Fibroblast of mammary gland (primary cell): Measurements from ENCODE around the gene GAS2L2.
A peak's percentile ranks its signal among the peaks of the same experiment; 100 is the strongest.

ENCODE experiments used
- DNase-seq: peaks from one replicate; pipeline ENCODE4 v3.0.0-alpha.2; 2010; ENCODE audit warnings: low read depth
- H3K4me3 ChIP-seq: 2 replicates; pipeline ENCODE4 v1.5.1; 2011; ENCODE audit warnings: low read depth, mild to moderate bottlenecking, low read length, moderate library complexity; ENCODE audit not compliant: control insufficient read depth
- CTCF ChIP-seq: conservative IDR thresholded peaks from 2 replicates; pipeline ENCODE4 v1.5.1; 2011; ENCODE audit warnings: low read depth, low read length, inconsistent platforms; ENCODE audit not compliant: control insufficient read depth, insufficient read depth

The GAS2L2 gene

GRCh38 chr17:35747540-35748017 is 5.5 kb downstream of the GAS2L2 start:
- DNase-seq: peak; percentile 80
- no peak overlapping the region for H3K4me3 ChIP-seq
- TF ChIP-seq CTCF: peak; percentile 80

GRCh38 chr17:35745749-35746320 is 7.2 kb downstream of the GAS2L2 start:
- TF ChIP-seq CTCF: no peak
- no peak for DNase-seq
- H3K4me3 ChIP-seq: no peak overlapping the region

- H3K4me3 ChIP-seq: no peak overlapping the region
- TF ChIP-seq CTCF: no peak
- DNase-seq: no peak
Measured at GRCh38 chr17:35745246-35745645, 7.8 kb downstream of the GAS2L2 start.

- no peak for DNase-seq
- TF ChIP-seq CTCF: no peak
- no peak overlapping the region for H3K4me3 ChIP-seq
Measured at GRCh38 chr17:35744830-35745229, 8.2 kb downstream of the GAS2L2 start.

- no peak for TF ChIP-seq CTCF
- no peak overlapping the region for H3K4me3 ChIP-seq
- peak; percentile 29 for DNase-seq
Measured at GRCh38 chr17:35743626-35744328, 9.3 kb downstream of the GAS2L2 start.

GRCh38 chr17:35742896-35743477 is 10.1 kb downstream of the GAS2L2 start:
- no peak for TF ChIP-seq CTCF
- DNase-seq: no peak
- H3K4me3 ChIP-seq: no peak overlapping the region

GRCh38 chr17:35742496-35742895 is 10.5 kb downstream of the GAS2L2 start:
- H3K4me3 ChIP-seq: no peak overlapping the region
- TF ChIP-seq CTCF: no peak
- DNase-seq: no peak
